Astrocyte (in vitro differentiated cells and primary cell): Measurements from ENCODE around the gene PTPRN2. TPM values are rescaled to one million over a fixed set of nuclear protein-coding genes. Genes with fewer than 3 reads are reported as not detected.

Experiments
- DNase-seq: peaks from one replicate; pipeline ENCODE4 v3.0.0-alpha.2; 2010; ENCODE audit warnings: low read depth
- FAIRE-seq: peaks from 2 replicates; lab custom pipeline; 2011; peaks lifted over from hg19 to GRCh38; lab: Jason Lieb, UNC
- H2AFZ ChIP-seq: 2 replicates; pipeline ENCODE4 v1.6.0; 2012; ENCODE audit warnings: low read depth, low read length, inconsistent platforms
- H3K27ac ChIP-seq: 2 replicates; pipeline ENCODE4 v1.5.1; 2011; ENCODE audit warnings: low read depth, low read length, inconsistent platforms
- H3K27me3 ChIP-seq: 2 replicates; pipeline ENCODE4 v1.6.0; 2011; ENCODE audit warnings: low read length, inconsistent platforms; ENCODE audit not compliant: insufficient read depth
- H3K36me3 ChIP-seq: 2 replicates; pipeline ENCODE4 v1.5.1; 2011; ENCODE audit warnings: low read length, inconsistent platforms; ENCODE audit not compliant: insufficient read depth
- H3K4me1 ChIP-seq: 2 replicates; pipeline ENCODE4 v1.5.1; 2011; ENCODE audit warnings: low read length, inconsistent platforms; ENCODE audit not compliant: insufficient read depth
- H3K4me2 ChIP-seq: 2 replicates; pipeline ENCODE4 v1.6.0; 2012; ENCODE audit warnings: low read length, inconsistent platforms
- H3K4me3 ChIP-seq: 2 replicates; pipeline ENCODE4 v1.5.1; 2011; ENCODE audit warnings: low read depth, mild to moderate bottlenecking, low read length, inconsistent platforms; ENCODE audit not compliant: insufficient read depth
- H3K79me2 ChIP-seq: 2 replicates; pipeline ENCODE4 v1.6.0; 2012; ENCODE audit warnings: mild to moderate bottlenecking, low read length, inconsistent platforms; ENCODE audit not compliant: insufficient read depth
- H3K9ac ChIP-seq: 2 replicates; pipeline ENCODE4 v1.6.0; 2012; ENCODE audit warnings: mild to moderate bottlenecking, low read length, inconsistent platforms
- H3K9me3 ChIP-seq: 2 replicates; pipeline ENCODE4 v1.5.1; 2012; ENCODE audit warnings: low read depth, mild to moderate bottlenecking, low read length, inconsistent platforms; ENCODE audit not compliant: insufficient read depth
- H4K20me1 ChIP-seq: 2 replicates; pipeline ENCODE4 v1.6.0; 2012; ENCODE audit warnings: low read length, inconsistent platforms; ENCODE audit not compliant: insufficient read depth
- H3K27ac Mint-ChIP-seq: one replicate; pipeline ENCODE4 v1.8.0; 2021; ENCODE audit warnings: mild to moderate bottlenecking, mixed read lengths; ENCODE audit not compliant: unreplicated experiment
- H3K27me3 Mint-ChIP-seq: one replicate; pipeline ENCODE4 v1.8.0; 2021; ENCODE audit warnings: low read depth, mixed read lengths; ENCODE audit not compliant: unreplicated experiment
- H3K36me3 Mint-ChIP-seq: one replicate; pipeline ENCODE4 v1.8.0; 2021; ENCODE audit warnings: low read depth, mixed read lengths; ENCODE audit not compliant: unreplicated experiment
- H3K4me1 Mint-ChIP-seq: one replicate; pipeline ENCODE4 v1.8.0; 2021; ENCODE audit warnings: low read depth, mixed read lengths; ENCODE audit not compliant: unreplicated experiment
- H3K4me3 Mint-ChIP-seq: one replicate; pipeline ENCODE4 v1.8.0; 2021; ENCODE audit warnings: mild to moderate bottlenecking, moderate library complexity, mixed read lengths; ENCODE audit not compliant: unreplicated experiment
- H3K9me3 Mint-ChIP-seq: one replicate; pipeline ENCODE4 v1.8.0; 2021; ENCODE audit warnings: mild to moderate bottlenecking, mixed read lengths; ENCODE audit not compliant: unreplicated experiment
- EZH2 ChIP-seq: IDR thresholded peaks from 2 replicates; pipeline ENCODE4 v1.6.1; 2012; ENCODE audit warnings: mild to moderate bottlenecking, low read length, inconsistent platforms; ENCODE audit not compliant: insufficient read depth
- total RNA-seq: library from RNA; stranded (reverse); gene quantifications from 2 replicates; pipeline ENCODE4 v1.2.1, GENCODE V29; 2021
- TF ChIP-seq, protein P1 (sequence below): IDR thresholded peaks from 2 replicates; pipeline ENCODE4 v1.5.1; 2011; ENCODE audit warnings: low read depth, mild to moderate bottlenecking, inconsistent platforms, low read length, moderate library complexity; ENCODE audit not compliant: insufficient read depth

The PTPRN2 gene
- total RNA-seq, 1 donor from 2014 or later: 0.09 TPM

DNA sequence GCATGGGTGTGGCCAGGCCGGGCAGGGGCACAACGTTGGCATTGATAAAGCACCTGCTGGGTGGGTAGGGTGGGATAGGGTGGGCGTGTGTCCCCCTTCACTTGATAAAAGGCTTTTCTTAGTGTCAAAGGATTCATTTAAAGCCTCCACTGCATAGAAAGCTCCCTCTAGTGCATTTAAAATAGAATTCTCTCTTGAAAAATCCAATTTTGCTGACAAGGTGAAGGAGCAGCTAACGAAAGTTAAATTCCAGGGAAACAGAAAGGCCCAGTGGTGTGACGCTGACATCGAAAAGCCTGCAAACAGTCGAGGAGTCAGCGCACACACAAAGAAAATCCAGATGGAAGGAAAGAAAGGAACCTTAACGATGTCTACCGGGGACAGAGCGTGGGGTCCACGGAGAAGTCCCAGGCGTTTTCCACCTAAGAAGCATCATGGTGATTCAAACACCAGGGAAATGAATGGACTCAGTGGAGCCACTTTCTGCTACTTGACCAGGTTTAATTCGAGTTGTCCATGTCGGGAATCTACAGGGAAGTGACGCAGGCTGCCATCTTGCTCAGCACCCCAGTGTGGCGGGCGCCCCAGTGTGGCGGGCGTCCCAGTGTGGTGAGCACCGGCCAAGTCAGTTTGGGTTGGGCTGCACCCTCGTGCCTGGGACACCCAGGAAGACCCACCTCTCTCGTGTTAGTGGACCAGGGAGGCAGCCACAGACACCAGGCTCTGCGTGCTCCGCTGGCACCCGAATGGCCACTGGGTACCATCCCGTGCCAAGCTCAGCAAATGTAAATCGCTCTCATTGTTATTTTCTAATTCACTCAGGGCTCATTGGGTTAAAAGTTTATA is 1033.0 kb downstream of the PTPRN2 start:
- peak overlapping the region; percentile 47 for H3K4me2 ChIP-seq
- H4K20me1 ChIP-seq: no peaks in the 10 kb centered on the region
- H3K36me3 Mint-ChIP-seq: no peaks in the 10 kb centered on the region
- no peak overlapping the region for H3K27ac ChIP-seq
- FAIRE-seq (no peak), DNase-seq (no peak)
- no peaks in the 10 kb centered on the region for H3K36me3 ChIP-seq
- H3K9ac ChIP-seq: no peak overlapping the region
- H3K4me1 Mint-ChIP-seq: no peaks in the 10 kb centered on the region
- H3K27me3 Mint-ChIP-seq: no peaks in the 10 kb centered on the region
- H3K27ac Mint-ChIP-seq: no peak overlapping the region
- TF ChIP-seq, protein P1, sequence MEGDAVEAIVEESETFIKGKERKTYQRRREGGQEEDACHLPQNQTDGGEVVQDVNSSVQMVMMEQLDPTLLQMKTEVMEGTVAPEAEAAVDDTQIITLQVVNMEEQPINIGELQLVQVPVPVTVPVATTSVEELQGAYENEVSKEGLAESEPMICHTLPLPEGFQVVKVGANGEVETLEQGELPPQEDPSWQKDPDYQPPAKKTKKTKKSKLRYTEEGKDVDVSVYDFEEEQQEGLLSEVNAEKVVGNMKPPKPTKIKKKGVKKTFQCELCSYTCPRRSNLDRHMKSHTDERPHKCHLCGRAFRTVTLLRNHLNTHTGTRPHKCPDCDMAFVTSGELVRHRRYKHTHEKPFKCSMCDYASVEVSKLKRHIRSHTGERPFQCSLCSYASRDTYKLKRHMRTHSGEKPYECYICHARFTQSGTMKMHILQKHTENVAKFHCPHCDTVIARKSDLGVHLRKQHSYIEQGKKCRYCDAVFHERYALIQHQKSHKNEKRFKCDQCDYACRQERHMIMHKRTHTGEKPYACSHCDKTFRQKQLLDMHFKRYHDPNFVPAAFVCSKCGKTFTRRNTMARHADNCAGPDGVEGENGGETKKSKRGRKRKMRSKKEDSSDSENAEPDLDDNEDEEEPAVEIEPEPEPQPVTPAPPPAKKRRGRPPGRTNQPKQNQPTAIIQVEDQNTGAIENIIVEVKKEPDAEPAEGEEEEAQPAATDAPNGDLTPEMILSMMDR: no peak
- no peak for TF ChIP-seq EZH2
- H3K9me3 Mint-ChIP-seq: peaks cover 12% of the 10 kb centered on the region
- H2AFZ ChIP-seq: no peak overlapping the region
- H3K9me3 ChIP-seq: no peaks in the 10 kb centered on the region
- H3K4me3 Mint-ChIP-seq: no peak overlapping the region
- no peaks in the 10 kb centered on the region for H3K27me3 ChIP-seq
- H3K79me2 ChIP-seq: no peaks in the 10 kb centered on the region
- no peak overlapping the region for H3K4me3 ChIP-seq
- H3K4me1 ChIP-seq: peaks cover 16% of the 10 kb centered on the region

DNA sequence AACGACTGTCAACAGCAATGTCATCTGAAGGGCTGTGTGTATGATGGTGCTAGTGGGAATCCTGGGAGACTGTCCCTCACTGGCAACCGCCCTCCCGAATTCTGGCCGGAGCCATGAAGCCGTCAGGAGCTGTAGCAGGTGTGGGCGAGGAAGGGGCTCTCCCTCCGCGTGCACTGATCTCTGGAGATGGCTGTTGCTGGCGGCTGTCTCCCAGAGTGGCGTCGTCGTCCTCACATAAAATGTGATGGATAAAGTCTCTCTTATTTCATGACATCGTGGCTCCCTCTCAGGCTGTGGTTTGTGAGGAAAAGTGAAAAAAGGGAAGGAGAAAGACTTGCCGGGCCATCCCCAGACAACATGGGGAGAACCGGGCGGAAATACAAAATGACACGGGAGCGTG is 1034.4 kb downstream of the PTPRN2 start:
- no peaks in the 10 kb centered on the region for H3K4me1 Mint-ChIP-seq
- no peak overlapping the region for H2AFZ ChIP-seq
- no peaks in the 10 kb centered on the region for H3K79me2 ChIP-seq
- no peak overlapping the region for H3K4me3 Mint-ChIP-seq
- H3K27ac ChIP-seq: no peak overlapping the region
- H3K27me3 ChIP-seq: no peaks in the 10 kb centered on the region
- H3K9ac ChIP-seq: no peak overlapping the region
- H3K4me3 ChIP-seq: no peak overlapping the region
- no peak for FAIRE-seq
- no peaks in the 10 kb centered on the region for H3K27me3 Mint-ChIP-seq
- TF ChIP-seq EZH2: no peak
- no peak overlapping the region for H3K4me2 ChIP-seq
- H3K27ac Mint-ChIP-seq: no peak overlapping the region
- DNase-seq: no peak
- H4K20me1 ChIP-seq: no peaks in the 10 kb centered on the region
- H3K9me3 ChIP-seq: no peaks in the 10 kb centered on the region
- H3K36me3 ChIP-seq: no peaks in the 10 kb centered on the region
- no peaks in the 10 kb centered on the region for H3K36me3 Mint-ChIP-seq
- H3K9me3 Mint-ChIP-seq: peaks cover 17% of the 10 kb centered on the region
- peaks cover 16% of the 10 kb centered on the region for H3K4me1 ChIP-seq

DNA sequence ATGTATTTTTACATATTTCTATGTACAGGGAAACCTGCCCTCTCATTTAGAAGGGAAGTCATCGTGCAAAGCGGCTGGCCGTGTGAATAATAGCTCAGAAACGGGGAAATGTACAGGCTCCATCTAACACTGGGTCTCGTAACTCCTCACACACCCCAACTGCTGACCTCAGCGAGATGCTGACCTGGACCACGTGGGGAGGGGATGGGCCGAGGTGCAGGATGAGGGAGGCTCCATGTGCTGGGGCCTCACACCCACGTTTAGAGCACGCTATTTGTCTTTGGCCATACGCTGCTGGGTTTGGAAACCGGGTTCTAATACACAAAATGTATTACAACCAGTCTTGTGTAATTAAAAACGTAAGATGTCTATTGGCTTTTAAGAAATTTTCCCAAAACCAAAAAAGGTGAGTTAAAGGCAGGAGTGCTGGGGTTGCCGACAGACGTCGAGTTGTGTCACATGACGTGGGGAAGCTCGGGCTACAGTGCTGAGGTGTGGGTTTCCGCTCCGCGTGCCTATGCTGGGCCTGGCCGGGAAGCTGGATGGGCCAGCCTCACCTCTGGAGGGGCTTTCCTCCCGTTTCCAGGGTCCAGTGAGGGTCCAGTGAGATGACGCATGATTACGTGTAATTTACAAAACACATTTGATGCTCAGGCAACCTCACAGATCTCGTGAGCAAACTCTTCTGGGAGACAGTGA is 1035.2 kb downstream of the PTPRN2 start:
- Histone ChIP-seq H3K9ac (no peak overlapping the region), H3K4me3 (no peak overlapping the region), H3K27me3 (no peaks in the 10 kb centered on the region), H3K4me2 (no peak overlapping the region), H2AFZ (no peak overlapping the region), H3K36me3 (no peaks in the 10 kb centered on the region), H3K4me1 (peaks cover 16% of the 10 kb centered on the region), H3K9me3 (no peaks in the 10 kb centered on the region), H3K27ac (no peak overlapping the region), H3K79me2 (no peaks in the 10 kb centered on the region), H4K20me1 (no peaks in the 10 kb centered on the region)
- no peak overlapping the region for H3K4me3 Mint-ChIP-seq
- no peak for TF ChIP-seq EZH2
- TF ChIP-seq, protein P1: no peak
- DNase-seq: no peak
- FAIRE-seq: no peak
- no peaks in the 10 kb centered on the region for H3K36me3 Mint-ChIP-seq
- H3K4me1 Mint-ChIP-seq: no peaks in the 10 kb centered on the region
- no peak overlapping the region for H3K27ac Mint-ChIP-seq
- peaks cover 19% of the 10 kb centered on the region for H3K9me3 Mint-ChIP-seq
- no peaks in the 10 kb centered on the region for H3K27me3 Mint-ChIP-seq
